Left colon (tissue), 2 donors: ENCODE data around the gene TP53I11. TPM values are rescaled to one million over a fixed set of nuclear protein-coding genes. Genes with fewer than 3 reads are reported as not detected.

Experiments used
- ATAC-seq: fragments of 200-7000 bp; cut with Tn5 transposase; one replicate; pipeline ENCODE4 v1.9.1; 2020; ENCODE audit warnings: mild to moderate bottlenecking, moderate library complexity
- DNase-seq, 2 donors: peaks; one replicate each; pipeline ENCODE4 v3.0.0-alpha.2; 2020
- intact Hi-C, 2 donors: fragments of 100-400 bp; cut with DNase I in 1 of 2; cut with micrococcal nuclease in 1 of 2; formaldehyde crosslinking; loops; one replicate each; pipeline versions ENCODE4 v1.11.2 to v1.14.0; 2022; cut with DNase I, micrococcal nuclease
- total RNA-seq, 2 donors: library from RNA; stranded (reverse); fragmentation: NEBNext Ultra II Directional; extraction: Animal tissue kit (Norgen Biotek cat#: 25700); gene quantifications; one replicate each; pipeline ENCODE4 v1.2.1, GENCODE V29; 2021
- donor health status: DM: no; HTN: no; CAD: no.
- donor health status: DM: yes; HTN: yes; CAD: no.

The TP53I11 gene
- total RNA-seq, 2 donors from 2014 or later: 69.8 to 91.7 TPM

- ATAC-seq: peak; percentile 78
- intact Hi-C loops: no loop called here
- DNase-seq: no peak
Observed at GRCh38 chr11:44884056-44884455, 66.6 kb downstream of the TP53I11 start.

- intact Hi-C loops: no loop called here
- ATAC-seq (peak; percentile 78), DNase-seq (peak in 1 of 2 donors; percentile 33)
Observed at GRCh38 chr11:44883277-44883676, 67.4 kb downstream of the TP53I11 start.

Other genes with a start within 250 kb of the TP53I11 start
- 10 to 100 TPM in 1 of 2 donors, 1 to 10 TPM in 1; 3.1 to 10.8 TPM for gene TSPAN18, start 223.9 kb downstream of the TP53I11 start, total RNA-seq
- gene PRDM11, start 195.8 kb upstream of the TP53I11 start, total RNA-seq: 1 to 10 TPM; 6.6 to 9.7 TPM